Endothelial cell of umbilical vein (primary cell): ENCODE data around the gene ZBTB4. TPM values are rescaled to one million over a fixed set of nuclear protein-coding genes. Genes with fewer than 3 reads are reported as not detected.

Source experiments
- BruUV-seq: library from RNA; stranded (reverse); fragments of 400-500 nt; replicated peaks from 2 replicates; lab custom pipeline; 2021; lab: Mats Ljungman, UMichigan
- CTCF ChIA-PET: fragments of 300-600, 350-600 bp; sonication (Branson Sonifier 250); formaldehyde crosslinking; loops from one replicate; lab custom pipeline; 2021; ENCODE audit warnings: antibody characterized with exemption, inconsistent platforms; lab: Charles Lee
- POLR2A ChIA-PET: fragments of 300-600, 350-600 bp; sonication (Branson Sonifier 250); formaldehyde crosslinking; loops from one replicate; lab custom pipeline; 2021; ENCODE audit warnings: antibody characterized with exemption, inconsistent platforms; lab: Charles Lee
- DNase-seq: peaks from one replicate; pipeline ENCODE4 v3.0.0-alpha.2; 2011; ENCODE audit warnings: low read depth, low spot score
- FAIRE-seq: peaks from 2 replicates; lab custom pipeline; 2011; peaks lifted over from hg19 to GRCh38; lab: Jason Lieb, UNC
- H2AFZ ChIP-seq: 2 replicates; pipeline ENCODE4 v1.6.0; 2012; ENCODE audit warnings: low read depth, low read length, control low read depth, inconsistent platforms
- H3K27ac ChIP-seq: 2 replicates; pipeline ENCODE4 v1.5.1; 2011; ENCODE audit warnings: low read depth, mild to moderate bottlenecking, control low read depth, low read length, moderate library complexity; ENCODE audit not compliant: insufficient read depth
- H3K27me3 ChIP-seq, 2 experiments: 2 replicates each; pipeline versions ENCODE4 v1.6.0 to v1.6.1; 2011; ENCODE audit warnings: low read length in 2 of 2, mixed read lengths in 1 of 2; ENCODE audit not compliant: control insufficient read depth in 2 of 2, insufficient read depth in 2 of 2
- H3K36me3 ChIP-seq, 2 experiments: 2 replicates in 1 of 2; 3 replicates in 1 of 2; pipeline ENCODE4 v1.5.1; 2011; ENCODE audit warnings: low read length in 2 of 2, mild to moderate bottlenecking in 1 of 2, moderate library complexity in 1 of 2; ENCODE audit not compliant: control insufficient read depth in 2 of 2, insufficient read depth in 2 of 2; ENCODE audit errors: extremely low read depth in 1 of 2
- H3K4me1 ChIP-seq: 3 replicates; pipeline ENCODE4 v1.5.1; 2011; ENCODE audit warnings: mild to moderate bottlenecking, low read length; ENCODE audit not compliant: control insufficient read depth, insufficient read depth; ENCODE audit errors: extremely low read depth
- H3K4me2 ChIP-seq: 2 replicates; pipeline ENCODE4 v1.6.1; 2011; ENCODE audit warnings: low read length, control low read depth, mixed read lengths; ENCODE audit not compliant: insufficient read depth
- H3K4me3 ChIP-seq, 3 experiments: fragments of 200-600 bp in 1 of 3; sonication (generic), shearing (Covaris generic) in 1 of 3; replicated peaks in 1 of 3; 2 replicates each; pipeline ENCODE4 v1.5.1; 2011 to 2016; ENCODE audit warnings: control low read depth in 3 of 3, low read length in 3 of 3, mild to moderate bottlenecking in 2 of 3, inconsistent platforms in 1 of 3, low read depth in 1 of 3, moderate library complexity in 1 of 3; ENCODE audit not compliant: insufficient read depth in 1 of 3
- H3K79me2 ChIP-seq: 2 replicates; pipeline ENCODE4 v1.6.0; 2012; ENCODE audit warnings: low read length, inconsistent platforms; ENCODE audit not compliant: control insufficient read depth, insufficient read depth
- H3K9ac ChIP-seq: replicated peaks from 2 replicates; pipeline ENCODE3; 2011; ENCODE audit warnings: low read length, control low read depth; ENCODE audit not compliant: insufficient read depth; ENCODE audit errors: extremely low read depth
- H3K9me1 ChIP-seq: replicated peaks from 3 replicates; pipeline ENCODE4 v1.6.0; 2011; ENCODE audit warnings: mild to moderate bottlenecking, low read length; ENCODE audit not compliant: control insufficient read depth, insufficient read depth; ENCODE audit errors: extremely low read depth
- H3K9me3 ChIP-seq: replicated peaks from 2 replicates; pipeline ENCODE4 v1.5.1; 2012; ENCODE audit warnings: low read length, inconsistent platforms; ENCODE audit not compliant: control insufficient read depth, insufficient read depth
- H4K20me1 ChIP-seq: replicated peaks from 2 replicates; pipeline ENCODE3; 2011; ENCODE audit warnings: mild to moderate bottlenecking, low read length; ENCODE audit not compliant: control insufficient read depth, insufficient read depth; ENCODE audit errors: extremely low read depth
- CTCF ChIP-seq, 2 donors: IDR thresholded peaks; 1 replicate in 1 of 2; 2 replicates in 1 of 2; pipeline ENCODE4 v1.5.1; 2011; ENCODE audit warnings: low read length in 2 of 2, mild to moderate bottlenecking in 2 of 2, moderate library complexity in 2 of 2, control low read depth in 1 of 2, inconsistent platforms in 1 of 2, low read depth in 1 of 2; ENCODE audit not compliant: insufficient read depth in 1 of 2; ENCODE audit errors: extremely low read depth in 1 of 2
- EZH2 ChIP-seq: IDR thresholded peaks from 2 replicates; pipeline ENCODE4 v1.6.1; 2012; ENCODE audit warnings: borderline replicate concordance, low read depth, mild to moderate bottlenecking, moderate library complexity, low read length, inconsistent platforms; ENCODE audit not compliant: severe bottlenecking
- FOS ChIP-seq: IDR thresholded peaks from 2 replicates; pipeline ENCODE4 v1.6.1; 2011; ENCODE audit warnings: mild to moderate bottlenecking, low read length, moderate library complexity, borderline replicate concordance; ENCODE audit not compliant: insufficient read depth
- JUN ChIP-seq: IDR thresholded peaks from 2 replicates; pipeline ENCODE4 v1.6.1; 2011; ENCODE audit warnings: borderline replicate concordance, low read depth; ENCODE audit not compliant: insufficient read length, insufficient read depth
- dilution Hi-C: fragments of 300-500 bp; cut with MboI; formaldehyde crosslinking; loops from one replicate; pipeline ENCODE4 v1.15.0; 2019; ENCODE audit warnings: low sequenced_read_pairs; ENCODE audit not compliant: extremely low pct_ligation_motif_present
- intact Hi-C: fragments of 100-400 bp; cut with micrococcal nuclease; formaldehyde crosslinking; loops from one replicate; pipeline ENCODE4 v1.10.0; 2022
- polyA plus RNA-seq, 4 experiments: library from polyadenylated mRNA; depleted of rRNA in 3 of 4; stranded (reverse) in 3 of 4; unstranded in 1 of 4; fragments of >200 nt; gene quantifications; 2 replicates each; pipeline versions ENCODE4 v1.2.1 to v1.2.3, GENCODE V29; 2011 to 2012; ENCODE audit warnings: missing spikeins in 1 of 4
- total RNA-seq: library from RNA; stranded (reverse); gene quantifications from 2 replicates; pipeline ENCODE4 v1.2.3, GENCODE V29; 2021

The ZBTB4 gene
- total and polyA plus RNA-seq, 2 donors (not counting 3 experiments of a cell fraction or from before 2014, with no cell fraction given) = 15.1 to 26.5 TPM

DNA sequence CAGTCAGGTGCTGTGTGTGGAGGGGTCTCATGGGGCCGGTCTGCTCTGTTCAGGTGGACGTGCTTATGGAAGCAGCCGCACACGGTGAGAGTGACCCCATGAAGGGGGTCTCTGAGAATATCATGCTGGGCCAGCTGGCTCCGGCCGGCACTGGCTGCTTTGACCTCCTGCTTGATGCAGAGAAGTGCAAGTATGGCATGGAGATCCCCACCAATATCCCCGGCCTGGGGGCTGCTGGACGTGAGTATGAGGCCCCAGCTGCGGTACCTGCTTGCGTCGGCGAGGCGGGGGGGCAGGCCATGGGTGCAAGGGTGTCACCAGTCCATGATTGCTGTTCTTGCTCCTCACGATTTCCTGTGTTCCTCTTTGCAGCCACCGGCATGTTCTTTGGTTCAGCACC, 32.7 kb upstream of the ZBTB4 start:
- H3K4me2 ChIP-seq = no peak overlapping the region

More for the DNA sequence above, 32.7 kb upstream of the ZBTB4 start:
- intact Hi-C loops (no loop called here), dilution Hi-C loops (no loop called here)
- no peaks in the 10 kb centered on the region for H3K4me1 ChIP-seq
- TF ChIP-seq CTCF (IDR thresholded peaks at IDR 0.05; ENCODE audit: extremely low read depth in 1 of 2, insufficient read depth in 1 of 2, low read depth in 1 of 2, low read length in 2 of 2) = no peak
- TF ChIP-seq EZH2 = no peak
- TF ChIP-seq FOS = no peak
- no peak for TF ChIP-seq JUN
- H3K27ac ChIP-seq = no peak overlapping the region
- ChIA-PET CTCF (interaction anchor here (1.2 to 1.8 kb wide), 2 partner anchors 48 to 75 kb away, joined by 3 to 10 read pairs; no protein-coding TSS in a partner anchor), POLR2A (no interaction called here)
- no peaks in the 10 kb centered on the region for H3K79me2 ChIP-seq
- H2AFZ ChIP-seq = no peak overlapping the region
- FAIRE-seq (no peak), DNase-seq (no peak)
- H3K9me3 ChIP-seq = no peaks in the 10 kb centered on the region
- H3K4me3 ChIP-seq = no peak overlapping the region
- no TSS peak for BruUV-seq
- no peaks in the 10 kb centered on the region for H3K27me3 ChIP-seq
- H4K20me1 ChIP-seq = no peaks in the 10 kb centered on the region
- H3K9me1 ChIP-seq = no peaks in the 10 kb centered on the region
- H3K9ac ChIP-seq = no peak overlapping the region
- H3K36me3 ChIP-seq = peaks cover 22 to 56% of the 10 kb centered on the region in 2 experiments
